ENCODE data around the gene HMCN2. TPM values are rescaled to one million over a fixed set of nuclear protein-coding genes. Genes with fewer than 3 reads are reported as not detected.

The HMCN2 gene
- total and polyA plus RNA-seq, 4 donors: 0.24 to 1.8 (median 0.29) TPM

- no peak for TF ChIP-seq SP1 (IDR thresholded peaks at IDR 0.05)
- no peak for TF ChIP-seq EGR1 (IDR thresholded peaks at IDR 0.05; ENCODE audit: low read depth in 2 of 2)
- no peak for TF ChIP-seq RXRA (IDR thresholded peaks at IDR 0.05)
- TF ChIP-seq FOXA2 (IDR thresholded peaks at IDR 0.05): no peak
- no peak for TF ChIP-seq HNF4G (IDR thresholded peaks at IDR 0.05)
- no peak for TF ChIP-seq HNF4A (conservative IDR thresholded peaks at IDR 0.05)
- no peak for TF ChIP-seq GABPA (IDR thresholded peaks at IDR 0.05 in 1 of 2, conservative IDR thresholded peaks at IDR 0.05 in 1 of 2)
- TF ChIP-seq CTCF (IDR thresholded peaks at IDR 0.05; ENCODE audit: low read depth, low read length, missing input control): no peak
- no peak for TF ChIP-seq NR2F2 (IDR thresholded peaks at IDR 0.05)
- H3K4me3 ChIP-seq (ENCODE audit: low read depth in 1 of 3, low read length in 3 of 3): no peak overlapping the region
- H3K36me3 ChIP-seq (ENCODE audit: control insufficient read depth in 4 of 4, insufficient read depth in 3 of 4, low read depth in 1 of 4, low read length in 3 of 4): peaks cover 11 to 83% (median 44%) of the 10 kb centered on the region in 4 donors
- WGBS: 92% methylated on average over 35 of the region's 35 CpGs
- no peak overlapping the region for H3K9ac ChIP-seq (ENCODE audit: low read depth in 1 of 2, low read length in 2 of 2)
- no peaks in the 10 kb centered on the region for H3K9me3 ChIP-seq (ENCODE audit: control insufficient read depth in 4 of 4, low read length in 3 of 4)
- H3K27ac ChIP-seq (ENCODE audit: low read depth in 1 of 2, low read length in 2 of 2): no peak overlapping the region
- DNase-seq (ENCODE audit: low spot score): no peak
- H3K4me1 ChIP-seq (ENCODE audit: control insufficient read depth in 4 of 4, insufficient read depth in 4 of 4, low read length in 3 of 4): no peaks in the 10 kb centered on the region
- no peaks in the 10 kb centered on the region for H3K27me3 ChIP-seq (ENCODE audit: control insufficient read depth in 4 of 4, insufficient read depth in 4 of 4, low read length in 3 of 4)
These were observed 213.4 kb downstream of the HMCN2 start for GRCh38 chr9:130478736-130479575.

GRCh38 chr9:130479587-130479986 is 214.0 kb downstream of the HMCN2 start:
- no peak for DNase-seq (ENCODE audit: low spot score)
- Histone ChIP-seq H3K9me3 (ENCODE audit: control insufficient read depth in 4 of 4, low read length in 3 of 4) (no peaks in the 10 kb centered on the region), H3K4me1 (ENCODE audit: control insufficient read depth in 4 of 4, insufficient read depth in 4 of 4, low read length in 3 of 4) (no peaks in the 10 kb centered on the region), H3K4me3 (ENCODE audit: low read depth in 1 of 3, low read length in 3 of 3) (no peak overlapping the region), H3K9ac (ENCODE audit: low read depth in 1 of 2, low read length in 2 of 2) (no peak overlapping the region), H3K27me3 (ENCODE audit: control insufficient read depth in 4 of 4, insufficient read depth in 4 of 4, low read length in 3 of 4) (no peaks in the 10 kb centered on the region), H3K36me3 (ENCODE audit: control insufficient read depth in 4 of 4, insufficient read depth in 3 of 4, low read depth in 1 of 4, low read length in 3 of 4) (peaks cover 11 to 83% (median 45%) of the 10 kb centered on the region in 4 donors), H3K27ac (ENCODE audit: low read depth in 1 of 2, low read length in 2 of 2) (no peak overlapping the region)
- WGBS: 93% methylated on average over 19 of the region's 19 CpGs
- TF ChIP-seq HNF4A (conservative IDR thresholded peaks at IDR 0.05) (no peak), RAD21 (IDR thresholded peaks at IDR 0.05) (no peak), ZBTB33 (IDR thresholded peaks at IDR 0.05) (no peak), YY1 (IDR thresholded peaks at IDR 0.05) (no peak), ATF3 (IDR thresholded peaks at IDR 0.05) (no peak), REST (IDR thresholded peaks at IDR 0.05) (no peak), HNF4G (IDR thresholded peaks at IDR 0.05) (no peak), FOXA1 (IDR thresholded peaks at IDR 0.05) (no peak), CTCF (IDR thresholded peaks at IDR 0.05; ENCODE audit: low read depth, low read length, missing input control) (no peak), MAX (IDR thresholded peaks at IDR 0.05) (no peak), NR2F2 (IDR thresholded peaks at IDR 0.05) (no peak), FOXA2 (IDR thresholded peaks at IDR 0.05) (no peak), EGR1 (IDR thresholded peaks at IDR 0.05; ENCODE audit: low read depth in 2 of 2) (no peak), SP1 (IDR thresholded peaks at IDR 0.05) (no peak), GABPA (IDR thresholded peaks at IDR 0.05 in 1 of 2, conservative IDR thresholded peaks at IDR 0.05 in 1 of 2) (no peak), TAF1 (conservative IDR thresholded peaks at IDR 0.05) (no peak), RXRA (IDR thresholded peaks at IDR 0.05) (no peak), JUND (IDR thresholded peaks at IDR 0.05) (no peak)

All from liver (tissue), 9 donors.